Lung (tissue), 12 donors: Measurements from ENCODE around the gene MYO3B. TPM values are rescaled to one million over a fixed set of nuclear protein-coding genes. Genes with fewer than 3 reads are reported as not detected.

Experiments
- ATAC-seq: fragments of 200-7000 bp; cut with Tn5 transposase; one replicate; pipeline ENCODE4 v1.9.1; 2020; ENCODE audit warnings: moderate number of reproducible peaks; ENCODE audit not compliant: insufficient read depth, low FRiP score
- DNase-seq, 3 donors: peaks; one replicate each; pipeline ENCODE4 v3.0.0-alpha.2; 2013 to 2017
- H3K27ac ChIP-seq, 2 donors: one replicate each; pipeline ENCODE4 v1.5.1; 2013; ENCODE audit warnings: mild to moderate bottlenecking in 2 of 2, moderate library complexity in 2 of 2, control low read depth in 1 of 2, inconsistent platforms in 1 of 2, low read depth in 1 of 2, low read length in 1 of 2
- H3K27me3 ChIP-seq, 3 donors: one replicate each; pipeline ENCODE4 v1.5.1; 2013; ENCODE audit warnings: low read length in 2 of 3; ENCODE audit not compliant: control insufficient read depth in 3 of 3, insufficient read depth in 3 of 3
- H3K36me3 ChIP-seq, 4 donors: one replicate each; pipeline ENCODE4 v1.5.1; 2013; ENCODE audit warnings: low read length in 4 of 4, mild to moderate bottlenecking in 1 of 4, moderate library complexity in 1 of 4; ENCODE audit not compliant: control insufficient read depth in 4 of 4, insufficient read depth in 4 of 4
- H3K4me1 ChIP-seq, 5 donors: one replicate each; pipeline ENCODE4 v1.5.1; 2013; ENCODE audit warnings: low read length in 5 of 5, mild to moderate bottlenecking in 2 of 5, moderate library complexity in 1 of 5; ENCODE audit not compliant: control insufficient read depth in 5 of 5, insufficient read depth in 5 of 5
- H3K4me3 ChIP-seq: one replicate; pipeline ENCODE4 v1.5.1; 2013; ENCODE audit warnings: mild to moderate bottlenecking, control low read depth, moderate library complexity
- H3K9ac ChIP-seq, 2 donors: one replicate each; pipeline ENCODE4 v1.5.1; 2013; ENCODE audit warnings: low read length in 2 of 2, control low read depth in 1 of 2; ENCODE audit not compliant: insufficient read depth in 1 of 2
- H3K9me3 ChIP-seq, 4 donors: one replicate each; pipeline ENCODE4 v1.5.1; 2013; ENCODE audit warnings: low read length in 3 of 4, mild to moderate bottlenecking in 1 of 4, moderate library complexity in 1 of 4; ENCODE audit not compliant: control insufficient read depth in 4 of 4, insufficient read depth in 3 of 4
- CTCF ChIP-seq: IDR thresholded peaks from 2 replicates; pipeline ENCODE4 v1.5.1; 2012; ENCODE audit warnings: mild to moderate bottlenecking; ENCODE audit errors: control extremely low read depth, extremely low read depth
- WGBS, 2 donors: extraction: QIAGEN DNeasy Blood & Tissue Kit; methylation state at CpG; one replicate each; pipeline ENCODE4 v1.1.7; 2013; 5-methylcytosine and 5-hydroxymethylcytosine counted together
- polyA plus RNA-seq, 2 donors: library from polyadenylated mRNA; stranded (reverse); fragments of 200-250 nt; gene quantifications; one replicate each; pipeline ENCODE4 v1.2.1, GENCODE V29; 2013
- total RNA-seq, 2 donors: library from RNA; depleted of rRNA in 1 of 2; stranded (reverse); fragments of >200 nt in 1 of 2; gene quantifications; one replicate each; pipeline ENCODE4 v1.2.1, GENCODE V29; 2014 to 2021
- donor health status: control.
- donor health status: control.
- donor health status: Bipolar disorder and iron deficiency.
- donor health status: healthy.
- donor health status: DM: yes; HTN: yes; CAD: no.

The MYO3B gene
- total and polyA plus RNA-seq, 4 donors = 0.03 to 0.82 (median 0.05) TPM; not detected in 1

GRCh38 chr2:170145191-170145590 lies 32.8 kb upstream of the MYO3B start:
- Histone ChIP-seq H3K9ac (no peak overlapping the region), H3K27ac (no peak overlapping the region), H3K36me3 (no peaks in the 10 kb centered on the region), H3K4me3 (no peak overlapping the region), H3K4me1 (no peaks in the 10 kb centered on the region), H3K9me3 (no peaks in the 10 kb centered on the region), H3K27me3 (no peaks in the 10 kb centered on the region)
- no peak for DNase-seq
- no peak for ATAC-seq
- TF ChIP-seq CTCF = no peak
- WGBS, 2 donors = 91 to 100% methylated on average over 1 of the region's 1 CpG

- Histone ChIP-seq H3K9me3 (no peaks in the 10 kb centered on the region), H3K27me3 (no peaks in the 10 kb centered on the region), H3K27ac (no peak overlapping the region), H3K4me1 (no peaks in the 10 kb centered on the region), H3K4me3 (no peak overlapping the region), H3K36me3 (no peaks in the 10 kb centered on the region), H3K9ac (no peak overlapping the region)
- DNase-seq = no peak
- WGBS, 2 donors = 68 to 81% methylated on average over 7 of the region's 7 CpGs
- TF ChIP-seq CTCF = no peak
- no peak for ATAC-seq
These were observed 32.1 kb upstream of the MYO3B start for GRCh38 chr2:170145675-170146432.

- no peak for ATAC-seq
These were observed 31.2 kb upstream of the MYO3B start for GRCh38 chr2:170146784-170147183.

More at GRCh38 chr2:170146784-170147183, 31.2 kb upstream of the MYO3B start:
- no peaks in the 10 kb centered on the region for H3K27me3 ChIP-seq
- H3K4me3 ChIP-seq = no peak overlapping the region
- H3K9ac ChIP-seq = no peak overlapping the region
- no peaks in the 10 kb centered on the region for H3K36me3 ChIP-seq
- TF ChIP-seq CTCF = no peak
- H3K27ac ChIP-seq = no peak overlapping the region
- WGBS, 2 donors = 51 to 75% methylated on average over 4 of the region's 4 CpGs
- no peaks in the 10 kb centered on the region for H3K4me1 ChIP-seq
- H3K9me3 ChIP-seq = no peaks in the 10 kb centered on the region
- DNase-seq = no peak
